ENCODE data around the gene TCN2.

GRCh38 chr22:30574997-30575671 is 31.8 kb upstream of the TCN2 start:
- TF ChIP-seq POLR2A (IDR thresholded peaks at IDR 0.05), result no peak
- peak in 1 of 5 experiments; percentile 19 for TF ChIP-seq CTCF (IDR thresholded peaks at IDR 0.05)
- TF ChIP-seq EP300 (IDR thresholded peaks at IDR 0.05), result peak; percentile 51 to 85

Data from tibial nerve (tissue), 4 donors.